Tibial artery (tissue), 4 donors: ENCODE measurements around the gene GRAMD1B.

Experiments used
- DNase-seq, 2 donors: peaks; one replicate each; pipeline ENCODE4 v3.0.0-alpha.2; 2019
- H3K27ac ChIP-seq, 2 donors: fragments of 200-600 bp; sonication (generic) in 1 of 2; 1 replicate in 1 of 2; 2 replicates in 1 of 2; pipeline ENCODE4 v1.5.1; 2018 to 2019; ENCODE audit warnings: mild to moderate bottlenecking in 1 of 2
- H3K27me3 ChIP-seq, 2 donors: fragments of 200-600 bp; sonication (generic) in 1 of 2; one replicate each; pipeline versions ENCODE4 v1.5.1 to v1.6.0; 2016 to 2019
- H3K36me3 ChIP-seq, 3 donors: fragments of 200-600 bp; sonication (generic) in 2 of 3; one replicate each; pipeline ENCODE4 v1.5.1; 2016 to 2019; ENCODE audit warnings: mild to moderate bottlenecking in 2 of 3
- H3K4me1 ChIP-seq, 4 donors: fragments of 200-600 bp; sonication (generic) in 2 of 4; 1 replicate in 3 of 4; 2 replicates in 1 of 4; pipeline ENCODE4 v1.5.1; 2016 to 2019
- H3K4me3 ChIP-seq, 2 donors: fragments of 200-600 bp; sonication (generic) in 1 of 2; 1 replicate in 1 of 2; 2 replicates in 1 of 2; pipeline ENCODE4 v1.5.1; 2018 to 2019; ENCODE audit warnings: mild to moderate bottlenecking in 2 of 2
- H3K9me3 ChIP-seq, 3 donors: fragments of 200-600 bp; sonication (generic) in 1 of 3; one replicate each; pipeline ENCODE4 v1.5.1; 2016 to 2019
- intact Hi-C: fragments of 100-400 bp; cut with DNase I; formaldehyde crosslinking; loops from one replicate; pipeline ENCODE4 v1.15.0; 2023; ENCODE audit warnings: low total_unique reads
- TF ChIP-seq, protein P1 (sequence below), 2 experiments: fragments of 200-600 bp in 1 of 2; fragments of 450-650 bp in 1 of 2; IDR thresholded peaks; one replicate each; pipeline ENCODE4 v1.5.1; 2017 to 2019; ENCODE audit warnings: antibody characterized with exemption in 2 of 2, mild to moderate bottlenecking in 1 of 2, moderate library complexity in 1 of 2

The GRAMD1B gene

DNA sequence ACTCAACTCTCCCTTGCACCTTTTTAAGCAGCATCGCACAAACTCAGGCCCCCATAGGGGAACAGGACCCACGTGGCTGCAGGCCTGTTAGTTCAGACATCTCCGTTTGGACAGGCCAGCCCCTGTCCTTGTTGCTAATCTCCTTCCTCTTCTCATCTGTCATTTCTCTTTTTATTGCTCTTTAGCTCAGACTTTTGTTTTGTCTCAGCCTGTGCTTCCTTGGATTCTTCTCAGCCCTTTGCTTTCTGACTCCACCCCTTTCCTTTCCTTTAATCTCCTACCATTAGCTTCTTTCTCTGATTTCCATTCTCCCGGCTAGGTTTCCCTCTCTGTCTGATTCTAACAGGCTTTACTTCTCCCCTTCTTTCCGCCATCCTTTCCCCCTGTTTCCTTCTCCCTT is 155.6 kb downstream of the GRAMD1B start:
- intact Hi-C loops, result no loop called here
- Histone ChIP-seq H3K4me3 (no peak overlapping the region), H3K4me1 (no peaks in the 10 kb centered on the region), H3K27me3 (peaks cover 0 to 22% of the 10 kb centered on the region in 2 donors), H3K9me3 (no peaks in the 10 kb centered on the region), H3K36me3 (no peaks in the 10 kb centered on the region), H3K27ac (no peak overlapping the region)
- TF ChIP-seq, protein P1, sequence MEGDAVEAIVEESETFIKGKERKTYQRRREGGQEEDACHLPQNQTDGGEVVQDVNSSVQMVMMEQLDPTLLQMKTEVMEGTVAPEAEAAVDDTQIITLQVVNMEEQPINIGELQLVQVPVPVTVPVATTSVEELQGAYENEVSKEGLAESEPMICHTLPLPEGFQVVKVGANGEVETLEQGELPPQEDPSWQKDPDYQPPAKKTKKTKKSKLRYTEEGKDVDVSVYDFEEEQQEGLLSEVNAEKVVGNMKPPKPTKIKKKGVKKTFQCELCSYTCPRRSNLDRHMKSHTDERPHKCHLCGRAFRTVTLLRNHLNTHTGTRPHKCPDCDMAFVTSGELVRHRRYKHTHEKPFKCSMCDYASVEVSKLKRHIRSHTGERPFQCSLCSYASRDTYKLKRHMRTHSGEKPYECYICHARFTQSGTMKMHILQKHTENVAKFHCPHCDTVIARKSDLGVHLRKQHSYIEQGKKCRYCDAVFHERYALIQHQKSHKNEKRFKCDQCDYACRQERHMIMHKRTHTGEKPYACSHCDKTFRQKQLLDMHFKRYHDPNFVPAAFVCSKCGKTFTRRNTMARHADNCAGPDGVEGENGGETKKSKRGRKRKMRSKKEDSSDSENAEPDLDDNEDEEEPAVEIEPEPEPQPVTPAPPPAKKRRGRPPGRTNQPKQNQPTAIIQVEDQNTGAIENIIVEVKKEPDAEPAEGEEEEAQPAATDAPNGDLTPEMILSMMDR (IDR thresholded peaks at IDR 0.05), result no peak
- no peak for DNase-seq

GRCh38 chr11:123586568-123586967 is 156.5 kb downstream of the GRAMD1B start:
- Histone ChIP-seq H3K27me3 (peaks cover 0 to 14% of the 10 kb centered on the region in 2 donors), H3K36me3 (no peaks in the 10 kb centered on the region), H3K27ac (no peak overlapping the region)

GRCh38 chr11:123587044-123587443 is 157.0 kb downstream of the GRAMD1B start:
- DNase-seq, result no peak
- Histone ChIP-seq H3K27ac (no peak overlapping the region), H3K27me3 (peaks cover 0 to 12% of the 10 kb centered on the region in 2 donors), H3K9me3 (no peaks in the 10 kb centered on the region), H3K36me3 (no peaks in the 10 kb centered on the region), H3K4me1 (no peaks in the 10 kb centered on the region), H3K4me3 (no peak overlapping the region)
- intact Hi-C loops, result no loop called here
- TF ChIP-seq, protein P1 (IDR thresholded peaks at IDR 0.05), result no peak

More at GRCh38 chr11:123586568-123586967, 156.5 kb downstream of the GRAMD1B start:
- no peak overlapping the region for H3K4me3 ChIP-seq
- intact Hi-C loops, result no loop called here
- no peaks in the 10 kb centered on the region for H3K9me3 ChIP-seq
- DNase-seq, result no peak
- H3K4me1 ChIP-seq, result no peaks in the 10 kb centered on the region
- TF ChIP-seq, protein P1 (IDR thresholded peaks at IDR 0.05), result no peak

DNA sequence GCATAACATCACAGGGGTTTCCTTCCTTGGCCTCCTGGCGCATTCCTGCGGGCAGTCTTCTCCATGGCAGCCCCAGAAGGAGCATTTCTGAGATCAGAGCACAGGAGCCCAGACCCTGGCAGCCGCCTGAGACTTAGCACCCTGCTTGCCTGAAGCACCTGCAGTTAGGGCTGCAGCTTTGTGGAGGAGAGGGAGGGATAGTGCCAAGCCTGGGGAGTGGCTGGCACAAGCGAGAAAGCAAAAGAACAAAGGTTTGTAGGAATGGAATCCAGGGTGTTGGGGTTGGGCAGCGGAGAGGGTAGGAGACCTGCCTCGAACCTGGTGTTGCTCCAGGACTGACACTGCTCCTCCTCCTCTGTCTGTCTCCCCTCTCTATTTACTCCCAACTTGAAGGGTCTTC is 157.5 kb downstream of the GRAMD1B start:
- no peaks in the 10 kb centered on the region for H3K36me3 ChIP-seq
- no peak overlapping the region for H3K4me3 ChIP-seq
- H3K4me1 ChIP-seq, result no peaks in the 10 kb centered on the region
- H3K27me3 ChIP-seq, result peaks cover 0 to 8% of the 10 kb centered on the region in 2 donors
- no peak overlapping the region for H3K27ac ChIP-seq
- TF ChIP-seq, protein P1 (IDR thresholded peaks at IDR 0.05), result no peak
- no peak for DNase-seq
- H3K9me3 ChIP-seq, result no peaks in the 10 kb centered on the region
- intact Hi-C loops, result no loop called here

DNA sequence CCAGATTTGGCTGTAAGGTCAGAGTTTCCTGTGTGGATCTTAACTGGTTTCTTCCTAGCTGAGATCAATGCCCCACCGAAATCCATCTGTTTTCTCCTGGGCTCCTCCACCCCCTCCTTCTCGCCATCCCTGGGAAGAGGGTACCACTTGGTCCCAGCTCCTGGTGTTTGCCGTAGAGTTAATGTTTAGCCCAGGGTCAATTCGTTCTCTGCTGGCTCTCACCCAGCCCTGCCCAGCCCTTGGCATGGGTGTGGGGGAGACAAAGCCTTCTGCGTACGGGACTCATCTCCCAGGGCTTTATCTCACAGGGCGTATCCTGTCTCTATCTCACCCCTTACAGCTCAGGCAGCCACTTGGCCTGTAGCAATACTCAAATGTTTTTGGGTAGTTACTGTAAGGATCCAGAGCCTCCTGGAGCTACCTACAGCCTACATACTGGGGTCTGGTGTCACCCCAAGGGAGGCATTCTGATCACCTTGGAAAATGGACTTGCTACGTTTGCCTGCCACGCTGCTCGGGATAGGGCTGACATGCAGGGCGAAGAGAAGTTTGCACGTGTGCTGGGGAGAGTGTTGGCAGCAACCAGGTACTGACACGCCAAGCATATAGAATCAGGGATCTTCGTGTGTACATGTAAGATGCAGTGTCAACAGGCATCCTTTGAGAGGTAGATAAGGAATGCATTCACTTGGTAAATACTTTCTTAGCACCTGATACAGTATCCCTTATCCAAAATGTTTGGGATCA is 158.2 kb downstream of the GRAMD1B start:
- Histone ChIP-seq H3K27me3 (peaks cover 0 to 8% of the 10 kb centered on the region in 2 donors), H3K27ac (no peak overlapping the region), H3K9me3 (no peaks in the 10 kb centered on the region), H3K4me1 (no peaks in the 10 kb centered on the region), H3K4me3 (no peak overlapping the region), H3K36me3 (no peaks in the 10 kb centered on the region)
- intact Hi-C loops, result no loop called here
- DNase-seq, result no peak
- TF ChIP-seq, protein P1 (IDR thresholded peaks at IDR 0.05), result no peak
